WTC11 (cell line): Measurements from ENCODE around the gene PRKRIP1. TPM values are rescaled to one million over a fixed set of nuclear protein-coding genes. Genes with fewer than 3 reads are reported as not detected.

ENCODE experiments used
- AR ChIP-seq: fragments of 250-450 bp; sonication (Bioruptor Pico); IDR thresholded peaks from 2 replicates; pipeline ENCODE4 v1.9.0; 2021; ENCODE audit warnings: mild to moderate bottlenecking
- E2F5 ChIP-seq: sonication (generic); formaldehyde crosslinking; IDR thresholded peaks from 2 replicates; pipeline ENCODE4 v1.8.1; 2022; ENCODE audit warnings: mild to moderate bottlenecking, moderate library complexity, missing genetic modification reagents
- FOXK1 ChIP-seq: sonication (generic); formaldehyde crosslinking; IDR thresholded peaks from 2 replicates; pipeline ENCODE4 v1.8.0; 2022; ENCODE audit warnings: mild to moderate bottlenecking, moderate library complexity, missing genetic modification reagents
- FOXP1 ChIP-seq: sonication (generic); formaldehyde crosslinking; IDR thresholded peaks from 2 replicates; pipeline ENCODE4 v1.8.0; 2022; ENCODE audit warnings: missing genetic modification reagents, mild to moderate bottlenecking, moderate library complexity, borderline replicate concordance
- GRHL2 ChIP-seq: fragments of 250-450 bp; sonication (Bioruptor Pico); IDR thresholded peaks from 2 replicates; pipeline ENCODE4 v1.8.0; 2022; ENCODE audit warnings: mild to moderate bottlenecking, moderate library complexity; ENCODE audit not compliant: insufficient replicate concordance, severe bottlenecking
- HMGA2 ChIP-seq: fragments of 250-450 bp; sonication (Bioruptor Pico); IDR thresholded peaks from 2 replicates; pipeline ENCODE4 v1.4.0; 2021; ENCODE audit warnings: mild to moderate bottlenecking, moderate library complexity
- KAT7 ChIP-seq: sonication (generic); formaldehyde crosslinking; IDR thresholded peaks from 2 replicates; pipeline ENCODE4 v1.8.1; 2023; ENCODE audit warnings: missing genetic modification reagents, mild to moderate bottlenecking, borderline replicate concordance
- MLX ChIP-seq: sonication (generic); formaldehyde crosslinking; IDR thresholded peaks from 2 replicates; pipeline ENCODE4 v1.8.1; 2023; ENCODE audit warnings: mild to moderate bottlenecking, missing genetic modification reagents, moderate library complexity
- NFATC4 ChIP-seq: fragments of 250-450 bp; sonication (Bioruptor Pico); IDR thresholded peaks from 2 replicates; pipeline ENCODE4 v1.9.0; 2021; ENCODE audit warnings: mild to moderate bottlenecking
- NFYB ChIP-seq: sonication (generic); formaldehyde crosslinking; conservative IDR thresholded peaks from 2 replicates; pipeline ENCODE4 v1.8.0; 2022; ENCODE audit warnings: low read depth, missing genetic modification reagents
- NR1H2 ChIP-seq: sonication (generic); formaldehyde crosslinking; IDR thresholded peaks from 2 replicates; pipeline ENCODE4 v1.9.0; 2021; ENCODE audit warnings: mild to moderate bottlenecking, moderate library complexity, missing genetic modification reagents
- NR3C1 ChIP-seq: sonication (generic); formaldehyde crosslinking; conservative IDR thresholded peaks from 2 replicates; pipeline ENCODE4 v1.8.1; 2023; ENCODE audit warnings: low read depth, mild to moderate bottlenecking, missing genetic modification reagents
- PREB ChIP-seq: sonication (generic); formaldehyde crosslinking; IDR thresholded peaks from 2 replicates; pipeline ENCODE4 v1.8.1; 2022; ENCODE audit warnings: mild to moderate bottlenecking, missing genetic modification reagents, moderate library complexity, borderline replicate concordance
- SMAD3 ChIP-seq: sonication (generic); formaldehyde crosslinking; IDR thresholded peaks from 2 replicates; pipeline ENCODE4 v1.8.0; 2022; ENCODE audit warnings: missing genetic modification reagents, mild to moderate bottlenecking, borderline replicate concordance
- TCF7 ChIP-seq: sonication (generic); formaldehyde crosslinking; IDR thresholded peaks from 2 replicates; pipeline ENCODE4 v1.8.0; 2022; ENCODE audit warnings: mild to moderate bottlenecking, low read depth, missing genetic modification reagents, moderate library complexity
- TEAD1 ChIP-seq: sonication (generic); formaldehyde crosslinking; IDR thresholded peaks from 2 replicates; pipeline ENCODE4 v1.8.0; 2022; ENCODE audit warnings: mild to moderate bottlenecking, missing genetic modification reagents
- USF1 ChIP-seq: sonication (generic); formaldehyde crosslinking; IDR thresholded peaks from 2 replicates; pipeline ENCODE4 v1.8.0; 2022; ENCODE audit warnings: mild to moderate bottlenecking, missing genetic modification reagents
- ZNF232 ChIP-seq: sonication (generic); formaldehyde crosslinking; IDR thresholded peaks from 2 replicates; pipeline ENCODE4 v1.8.0; 2022; ENCODE audit warnings: mild to moderate bottlenecking, missing genetic modification reagents
- ZNF263 ChIP-seq: sonication (generic); formaldehyde crosslinking; IDR thresholded peaks from 2 replicates; pipeline ENCODE4 v1.8.1; 2022; ENCODE audit warnings: low read depth, mild to moderate bottlenecking, moderate library complexity, missing genetic modification reagents
- ZNF317 ChIP-seq: sonication (generic); formaldehyde crosslinking; IDR thresholded peaks from 2 replicates; pipeline ENCODE4 v1.8.1; 2023; ENCODE audit warnings: low read depth, mild to moderate bottlenecking, moderate library complexity, missing genetic modification reagents, borderline replicate concordance
- ZNF396 ChIP-seq: fragments of 250-450 bp; sonication (Bioruptor Pico); IDR thresholded peaks from 2 replicates; pipeline ENCODE4 v1.8.0; 2021; ENCODE audit warnings: mild to moderate bottlenecking, moderate library complexity, borderline replicate concordance
- ZNF512 ChIP-seq: sonication (generic); formaldehyde crosslinking; IDR thresholded peaks from 2 replicates; pipeline ENCODE4 v1.8.1; 2022; ENCODE audit warnings: missing genetic modification reagents, borderline replicate concordance
- total RNA-seq: library from RNA; stranded (reverse); gene quantifications from 3 replicates; pipeline ENCODE4 v1.2.3, GENCODE V29; 2021
- TF ChIP-seq, protein P1 (sequence below): sonication (generic); formaldehyde crosslinking; IDR thresholded peaks from 2 replicates; pipeline ENCODE4 v1.8.1; 2023; ENCODE audit warnings: mild to moderate bottlenecking, missing genetic modification reagents
- TF ChIP-seq, protein P2 (sequence below): sonication (generic); formaldehyde crosslinking; IDR thresholded peaks from 2 replicates; pipeline ENCODE4 v1.8.1; 2023; ENCODE audit warnings: mild to moderate bottlenecking, missing genetic modification reagents, moderate library complexity
- TF ChIP-seq, protein P3 (sequence below): sonication (generic); formaldehyde crosslinking; IDR thresholded peaks from 2 replicates; pipeline ENCODE4 v1.8.1; 2022; ENCODE audit warnings: low read depth, missing genetic modification reagents, borderline replicate concordance

The PRKRIP1 gene
- total RNA-seq, 1 experiment from 2014 or later, result 27.5 TPM

DNA sequence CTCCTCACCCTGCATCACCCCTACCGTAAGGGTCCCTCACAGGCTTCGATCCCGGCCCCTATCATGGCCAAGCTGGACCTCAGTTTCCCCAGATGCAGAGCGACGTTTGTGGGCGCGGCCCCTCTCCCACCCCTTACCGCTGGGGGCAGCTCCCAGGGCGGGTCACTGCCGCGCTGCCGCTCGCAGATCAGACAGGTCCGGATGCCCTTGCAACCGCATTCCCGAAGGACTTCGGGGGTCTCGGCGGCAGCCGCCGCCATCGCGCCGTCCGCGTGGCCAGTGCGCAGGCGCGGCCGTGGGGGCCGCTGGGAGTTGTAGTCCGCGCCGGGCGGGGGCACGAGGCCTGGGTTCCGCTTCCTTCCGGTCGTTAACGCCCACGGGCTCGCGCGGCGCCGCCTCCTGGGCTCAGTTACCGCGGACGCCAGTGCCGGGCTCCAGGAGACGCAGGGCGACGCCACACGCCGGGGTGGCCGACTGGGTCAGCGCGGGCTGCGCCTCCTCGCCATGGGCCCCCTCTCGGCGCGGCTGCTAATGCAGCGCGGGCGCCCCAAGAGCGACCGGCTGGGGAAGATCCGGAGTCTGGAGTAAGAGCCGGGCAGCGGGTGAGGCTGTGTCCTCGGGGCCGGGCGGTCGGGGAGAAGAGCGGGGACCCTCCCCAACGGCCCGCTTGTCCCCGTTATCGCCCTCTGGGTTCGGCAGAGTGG is 68.6 kb downstream of the PRKRIP1 start, which contains the start of the genes ALKBH4 and LRWD1 (continued):
- TF ChIP-seq USF1 (CRISPR knock-in tag), result peak; percentile 59
- peak; percentile 40; the same call in 1 of the 2 replicates for TF ChIP-seq FOXK1 (CRISPR knock-in tag)
- TF ChIP-seq SMAD3 (CRISPR knock-in tag), result peak; percentile 33; the same call in 1 of the 2 replicates
- TF ChIP-seq AR (CRISPR knock-in tag), result no peak
- TF ChIP-seq HMGA2 (CRISPR knock-in tag), result no peak
- peak; percentile 89 for TF ChIP-seq E2F5
- TF ChIP-seq FOXP1 (CRISPR knock-in tag), result peak; percentile 78; the same call in 1 of the 2 replicates
- no peak for TF ChIP-seq NR3C1 (CRISPR knock-in tag)
- TF ChIP-seq MLX, result peak; percentile 83; the same call in 1 of the 2 replicates
- TF ChIP-seq ZNF317, result 0 out of 2 replicates have a peak, but pooled peaks have one; percentile 9
- TF ChIP-seq, protein P1, sequence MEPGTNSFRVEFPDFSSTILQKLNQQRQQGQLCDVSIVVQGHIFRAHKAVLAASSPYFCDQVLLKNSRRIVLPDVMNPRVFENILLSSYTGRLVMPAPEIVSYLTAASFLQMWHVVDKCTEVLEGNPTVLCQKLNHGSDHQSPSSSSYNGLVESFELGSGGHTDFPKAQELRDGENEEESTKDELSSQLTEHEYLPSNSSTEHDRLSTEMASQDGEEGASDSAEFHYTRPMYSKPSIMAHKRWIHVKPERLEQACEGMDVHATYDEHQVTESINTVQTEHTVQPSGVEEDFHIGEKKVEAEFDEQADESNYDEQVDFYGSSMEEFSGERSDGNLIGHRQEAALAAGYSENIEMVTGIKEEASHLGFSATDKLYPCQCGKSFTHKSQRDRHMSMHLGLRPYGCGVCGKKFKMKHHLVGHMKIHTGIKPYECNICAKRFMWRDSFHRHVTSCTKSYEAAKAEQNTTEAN (CRISPR knock-in tag), result 0 out of 2 replicates have a peak, but pooled peaks have one; percentile 64
- TF ChIP-seq KAT7 (CRISPR knock-in tag), result 0 out of 2 replicates have a peak, but pooled peaks have one; percentile 29
- TF ChIP-seq ZNF232 (CRISPR knock-in tag), result no peak
- no peak for TF ChIP-seq NFATC4 (CRISPR knock-in tag)
- no peak for TF ChIP-seq NFYB (CRISPR knock-in tag)
- no peak for TF ChIP-seq TCF7 (CRISPR knock-in tag)
- TF ChIP-seq ZNF512 (CRISPR knock-in tag), result no peak
- TF ChIP-seq, protein P2, sequence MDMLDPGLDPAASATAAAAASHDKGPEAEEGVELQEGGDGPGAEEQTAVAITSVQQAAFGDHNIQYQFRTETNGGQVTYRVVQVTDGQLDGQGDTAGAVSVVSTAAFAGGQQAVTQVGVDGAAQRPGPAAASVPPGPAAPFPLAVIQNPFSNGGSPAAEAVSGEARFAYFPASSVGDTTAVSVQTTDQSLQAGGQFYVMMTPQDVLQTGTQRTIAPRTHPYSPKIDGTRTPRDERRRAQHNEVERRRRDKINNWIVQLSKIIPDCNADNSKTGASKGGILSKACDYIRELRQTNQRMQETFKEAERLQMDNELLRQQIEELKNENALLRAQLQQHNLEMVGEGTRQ (CRISPR knock-in tag), result peak; percentile 71
- no peak for TF ChIP-seq PREB (CRISPR knock-in tag)
- peak; percentile 89 for TF ChIP-seq TEAD1
- no peak for TF ChIP-seq ZNF396 (CRISPR knock-in tag)
- TF ChIP-seq NR1H2 (CRISPR knock-in tag), result no peak
- peak; percentile 32; the same call in 1 of the 2 replicates for TF ChIP-seq ZNF263 (CRISPR knock-in tag)
- no peak for TF ChIP-seq GRHL2 (CRISPR knock-in tag)
- TF ChIP-seq, protein P3, sequence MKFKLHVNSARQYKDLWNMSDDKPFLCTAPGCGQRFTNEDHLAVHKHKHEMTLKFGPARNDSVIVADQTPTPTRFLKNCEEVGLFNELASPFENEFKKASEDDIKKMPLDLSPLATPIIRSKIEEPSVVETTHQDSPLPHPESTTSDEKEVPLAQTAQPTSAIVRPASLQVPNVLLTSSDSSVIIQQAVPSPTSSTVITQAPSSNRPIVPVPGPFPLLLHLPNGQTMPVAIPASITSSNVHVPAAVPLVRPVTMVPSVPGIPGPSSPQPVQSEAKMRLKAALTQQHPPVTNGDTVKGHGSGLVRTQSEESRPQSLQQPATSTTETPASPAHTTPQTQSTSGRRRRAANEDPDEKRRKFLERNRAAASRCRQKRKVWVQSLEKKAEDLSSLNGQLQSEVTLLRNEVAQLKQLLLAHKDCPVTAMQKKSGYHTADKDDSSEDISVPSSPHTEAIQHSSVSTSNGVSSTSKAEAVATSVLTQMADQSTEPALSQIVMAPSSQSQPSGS (CRISPR knock-in tag), result no peak
